ENCODE data around the gene CTNNA2.

DNA sequence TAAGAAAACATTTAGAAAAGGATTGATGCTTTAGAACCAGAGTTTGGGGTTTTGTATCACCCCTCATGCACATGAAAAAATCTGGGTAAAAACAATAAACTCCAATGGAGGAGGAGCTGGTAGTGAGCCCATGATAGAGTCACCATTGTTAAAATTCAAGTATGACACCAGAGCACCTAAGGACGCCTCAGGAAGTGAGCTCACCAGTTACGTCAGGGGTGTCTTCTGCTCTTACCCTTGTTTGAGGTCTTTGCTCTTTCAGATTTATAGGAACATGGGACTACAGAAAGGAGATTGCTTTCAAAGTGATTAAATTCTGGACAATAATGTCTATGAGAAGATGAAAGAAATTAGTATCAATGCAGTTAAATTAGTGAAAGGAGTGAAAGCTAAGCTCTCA is 685.2 kb downstream of the CTNNA2 start:
- TF ChIP-seq GATA3 (IDR thresholded peaks at IDR 0.05; ENCODE audit: low read depth, low read length) (no peak), GATA2 (IDR thresholded peaks at IDR 0.05; ENCODE audit: low read depth, low read length) (no peak)

Measured in SH-SY5Y (cell line).